HG02840 (cell line): ENCODE data around the gene SPDYE8.
"Not testable (repeated sequence)": the region's sequence is repeated elsewhere in the genome, so short reads cannot be mapped to it uniquely, and the experiment has no call there.

Source experiments
- ATAC-seq: cut with Tn5 transposase; IDR thresholded peaks from one replicate; pipeline ENCODE4 v1.9.1; 2021; ENCODE audit warnings: mild to moderate bottlenecking, moderate library complexity, moderate number of reproducible peaks; ENCODE audit not compliant: unreplicated experiment, low FRiP score

The SPDYE8 gene, protein sequence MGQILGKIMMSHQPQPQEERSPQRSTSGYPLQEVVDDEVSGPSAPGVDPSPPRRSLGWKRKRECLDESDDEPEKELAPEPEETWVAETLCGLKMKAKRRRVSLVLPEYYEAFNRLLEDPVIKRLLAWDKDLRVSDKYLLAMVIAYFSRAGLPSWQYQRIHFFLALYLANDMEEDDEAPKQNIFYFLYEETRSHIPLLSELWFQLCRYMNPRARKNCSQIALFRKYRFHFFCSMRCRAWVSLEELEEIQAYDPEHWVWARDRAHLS

DNA sequence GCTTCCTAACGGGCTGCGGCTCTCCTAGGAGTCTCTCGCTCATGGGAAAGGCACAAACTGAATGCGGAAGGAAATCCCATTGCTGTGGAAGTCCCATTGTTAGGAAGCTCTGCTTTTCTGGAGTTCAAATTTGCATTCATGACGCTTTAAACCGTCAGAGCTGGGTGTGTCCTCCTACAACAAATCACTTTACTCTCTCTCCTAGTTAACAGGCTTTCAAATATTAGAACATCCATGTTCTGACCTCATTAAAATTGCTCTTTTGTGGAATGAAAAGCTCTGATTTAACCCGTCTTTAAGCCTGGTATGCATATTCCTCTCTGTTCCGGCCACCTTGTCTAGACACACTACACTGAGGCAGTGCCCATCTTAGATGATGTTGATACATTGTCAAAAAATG is at the start of gene SPDYE8:
Gene SPDYE8, minus strand, starts transcription at position 101 of the 400 bp plus-strand sequence. CDS start 1,800 bp downstream, outside the sequence.
- not testable (repeated sequence) for ATAC-seq

DNA sequence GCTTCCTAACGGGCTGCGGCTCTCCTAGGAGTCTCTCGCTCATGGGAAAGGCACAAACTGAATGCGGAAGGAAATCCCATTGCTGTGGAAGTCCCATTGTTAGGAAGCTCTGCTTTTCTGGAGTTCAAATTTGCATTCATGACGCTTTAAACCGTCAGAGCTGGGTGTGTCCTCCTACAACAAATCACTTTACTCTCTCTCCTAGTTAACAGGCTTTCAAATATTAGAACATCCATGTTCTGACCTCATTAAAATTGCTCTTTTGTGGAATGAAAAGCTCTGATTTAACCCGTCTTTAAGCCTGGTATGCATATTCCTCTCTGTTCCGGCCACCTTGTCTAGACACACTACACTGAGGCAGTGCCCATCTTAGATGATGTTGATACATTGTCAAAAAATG is 28.2 kb upstream of the SPDYE8 start, which contains the start of gene SPDYE11:
Gene SPDYE11, minus strand, starts transcription at position 101 of the 400 bp plus-strand sequence. CDS start 1,800 bp downstream, outside the sequence.
- ATAC-seq, result not testable (repeated sequence)

DNA sequence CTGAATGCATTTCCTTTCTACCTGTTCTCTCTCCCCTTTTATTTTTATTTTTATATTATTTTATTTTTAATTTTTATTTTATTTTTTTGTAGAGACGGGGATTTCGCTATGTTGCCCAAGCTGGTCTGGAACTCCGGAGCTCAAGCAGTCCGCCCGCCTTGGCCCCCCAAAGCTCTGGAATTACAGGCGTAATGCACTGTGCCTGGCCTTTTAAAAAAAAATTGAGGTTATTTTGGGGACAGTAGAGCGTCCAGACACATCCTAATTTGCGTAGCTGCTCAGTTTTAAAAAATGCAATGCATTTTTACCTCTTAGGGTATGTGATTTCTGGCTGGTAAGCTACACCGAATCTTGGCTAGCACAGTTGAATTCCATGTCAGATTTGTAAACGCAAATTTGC is 23.1 kb downstream of the SPDYE8 start:
- ATAC-seq, result not testable (repeated sequence)

DNA sequence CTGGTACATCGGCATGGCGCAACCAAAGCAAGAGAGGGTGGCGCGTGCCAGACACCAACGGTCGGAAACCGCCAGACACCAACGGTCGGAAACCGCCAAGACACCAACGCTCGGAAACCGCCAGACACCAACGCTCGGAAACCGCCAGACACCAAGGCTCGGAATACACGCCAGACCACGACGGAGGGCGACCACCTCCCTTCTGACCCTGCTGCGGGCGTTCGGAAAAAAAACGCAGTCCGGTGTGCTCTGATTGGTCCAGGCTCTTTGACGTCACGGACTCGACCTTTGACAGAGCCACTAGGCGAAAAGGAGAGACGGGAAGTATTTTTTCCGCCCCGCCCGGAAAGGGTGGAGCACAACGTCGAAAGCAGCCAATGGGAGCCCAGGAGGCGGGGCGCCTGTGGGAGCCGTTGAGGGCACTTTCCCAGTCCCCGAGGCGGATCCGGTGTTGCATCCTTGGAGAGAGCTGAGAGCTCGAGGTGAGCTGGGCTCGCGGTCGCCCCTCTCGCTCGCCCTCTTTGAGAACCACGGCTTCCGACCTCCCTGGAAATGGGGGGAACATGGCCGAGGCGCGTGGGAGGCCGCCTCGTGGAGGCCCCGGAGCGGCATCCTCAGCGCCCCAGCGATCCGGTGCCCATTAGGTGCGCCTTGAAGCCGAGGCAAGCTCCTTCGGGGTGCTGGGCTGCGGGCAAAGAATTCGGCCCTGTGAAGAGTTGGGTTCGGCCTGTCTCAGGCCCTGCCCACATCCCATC is 23.7 kb downstream of the SPDYE8 start:
- peak; percentile 90 for ATAC-seq

DNA sequence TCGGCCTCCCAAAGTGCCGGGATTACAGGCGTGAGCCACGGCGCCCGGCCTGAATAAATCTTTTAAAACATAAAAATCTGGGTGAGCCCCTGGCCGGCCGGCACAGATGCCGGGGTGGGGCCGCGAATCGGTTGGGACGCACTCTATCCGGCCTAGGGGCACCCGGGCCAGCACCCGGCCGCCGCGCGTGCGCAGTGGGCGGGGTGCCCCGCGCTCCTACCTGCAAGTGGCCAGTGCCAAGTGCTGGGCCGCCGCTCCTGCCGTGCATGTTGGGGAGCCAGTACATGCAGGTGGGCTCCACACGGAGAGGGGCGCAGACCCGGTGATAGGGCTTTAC is 24.2 kb downstream of the SPDYE8 start:
- peak; percentile 88 for ATAC-seq

DNA sequence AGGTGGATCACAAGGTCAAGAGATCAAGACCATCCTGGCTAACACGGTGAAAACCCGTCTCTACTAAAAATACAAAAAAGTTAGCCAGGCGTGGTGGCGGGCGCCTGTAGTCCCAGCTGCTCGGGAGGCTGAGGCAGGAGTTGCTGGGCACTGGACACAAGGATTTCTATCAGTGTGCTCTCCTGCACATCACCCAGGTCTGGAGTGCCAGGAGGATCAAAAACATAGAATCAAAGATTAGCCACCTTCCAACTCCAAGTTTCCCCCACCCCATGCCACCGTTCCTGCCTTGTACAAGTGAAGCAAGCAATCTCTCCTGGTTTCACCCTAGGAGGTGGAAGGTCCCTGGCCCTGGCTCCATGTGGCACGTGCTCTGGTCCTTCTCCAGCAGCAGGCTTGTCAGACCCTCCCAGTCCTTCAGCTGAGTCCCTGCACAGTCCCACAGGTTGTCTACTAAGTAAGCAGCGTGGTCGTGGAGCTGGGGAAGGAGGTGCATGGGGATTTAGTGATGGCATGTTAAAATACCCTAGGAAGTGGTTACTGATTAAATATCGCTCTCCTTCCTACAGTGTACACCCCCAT is 31.6 kb downstream of the SPDYE8 start:
- ATAC-seq, result not testable (repeated sequence)

DNA sequence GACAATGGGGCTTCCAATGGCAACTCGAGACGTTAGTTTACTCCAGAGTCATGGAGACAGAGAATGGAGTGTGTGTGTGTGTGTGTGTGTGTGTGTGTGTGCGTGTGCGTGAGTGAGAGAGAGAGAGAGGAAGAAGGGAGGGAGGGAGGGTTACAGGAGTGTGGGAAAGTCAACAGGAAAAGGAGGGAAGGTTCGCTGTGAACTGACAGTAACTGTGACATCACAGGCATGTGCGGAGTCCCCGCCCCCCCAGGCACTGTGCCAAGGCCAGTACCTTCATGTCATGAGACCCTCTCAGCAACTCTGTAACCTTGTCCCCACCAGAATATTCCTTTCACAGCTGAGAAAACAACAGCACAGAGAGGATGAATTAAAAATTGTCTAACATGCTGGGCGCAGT is 32.1 kb downstream of the SPDYE8 start:
- not testable (repeated sequence) for ATAC-seq

DNA sequence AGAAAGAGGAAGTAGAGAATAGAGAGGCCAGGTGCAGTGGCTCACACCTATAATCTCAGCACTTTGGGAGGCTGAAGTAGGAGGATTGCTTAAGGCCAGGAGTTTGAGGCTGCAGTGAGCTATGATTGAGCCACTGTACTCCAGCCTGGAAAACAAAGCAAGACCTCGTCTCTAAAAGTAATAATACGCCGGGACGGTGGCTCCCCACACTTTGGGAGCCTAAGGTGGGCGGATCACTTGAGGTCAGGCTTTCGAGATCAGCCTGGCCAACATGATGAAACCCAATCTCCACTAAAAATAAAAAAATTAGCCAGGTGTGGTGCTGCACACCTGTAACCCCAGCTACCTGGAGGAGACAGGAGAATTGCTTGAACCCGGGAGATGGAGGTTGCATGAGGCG is 34.1 kb downstream of the SPDYE8 start:
- ATAC-seq, result not testable (repeated sequence)

DNA sequence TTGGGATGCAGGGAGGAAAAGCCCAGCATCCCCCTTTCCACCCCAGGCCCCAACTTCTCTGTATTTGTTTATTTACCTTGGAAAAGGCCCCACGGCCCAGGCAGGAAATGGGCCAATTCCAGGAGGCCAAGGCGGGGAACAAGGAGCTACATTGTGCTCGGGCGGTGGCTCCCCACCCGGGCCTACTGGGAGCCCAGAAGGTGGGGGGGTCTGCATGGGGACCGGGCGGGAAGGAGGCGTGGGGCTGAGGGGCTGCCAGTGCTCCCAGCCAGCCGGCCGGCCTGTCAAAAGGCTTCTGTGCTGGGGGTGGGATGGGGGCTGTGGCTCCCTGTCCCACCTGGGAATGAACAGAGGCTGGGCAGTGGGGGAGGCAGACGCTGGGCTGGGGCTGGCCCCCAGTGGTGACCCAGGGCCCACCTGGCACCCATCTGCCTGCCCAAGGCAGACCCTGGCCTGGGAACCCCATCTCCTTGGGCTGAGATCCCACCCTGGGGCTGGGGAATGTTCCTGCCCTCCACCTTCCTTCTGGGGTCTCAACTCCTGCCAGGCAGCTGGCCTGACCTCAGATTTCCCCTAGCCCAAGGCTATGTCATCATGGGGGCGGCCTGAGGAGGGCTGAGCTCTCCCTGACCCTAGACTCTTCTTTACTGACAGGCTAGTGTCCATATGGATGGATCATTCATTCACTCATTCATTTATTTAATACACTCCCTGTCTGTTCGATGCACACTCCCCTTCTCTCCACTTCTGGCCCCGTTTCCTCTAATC is 39.2 kb downstream of the SPDYE8 start:
- not testable (repeated sequence) for ATAC-seq

DNA sequence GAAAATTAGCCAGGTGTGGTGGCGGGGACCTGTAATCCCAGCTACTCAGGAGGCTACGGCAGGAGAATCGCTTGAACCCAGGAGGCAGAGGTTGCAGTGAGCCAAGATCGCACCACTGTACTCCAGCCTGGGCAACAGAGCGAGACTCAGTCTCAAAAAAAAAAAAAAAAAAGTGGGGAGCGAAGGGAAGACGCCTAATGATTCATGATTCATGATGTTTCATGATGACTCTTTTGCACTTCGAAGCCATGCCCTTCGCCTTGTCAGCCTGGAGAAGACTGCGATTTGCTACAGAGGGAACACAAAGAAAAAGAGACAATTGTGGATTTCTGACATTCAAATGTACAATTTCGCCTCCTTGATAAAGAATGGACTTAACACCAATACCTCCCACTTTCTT is 47.5 kb downstream of the SPDYE8 start:
- not testable (repeated sequence) for ATAC-seq

DNA sequence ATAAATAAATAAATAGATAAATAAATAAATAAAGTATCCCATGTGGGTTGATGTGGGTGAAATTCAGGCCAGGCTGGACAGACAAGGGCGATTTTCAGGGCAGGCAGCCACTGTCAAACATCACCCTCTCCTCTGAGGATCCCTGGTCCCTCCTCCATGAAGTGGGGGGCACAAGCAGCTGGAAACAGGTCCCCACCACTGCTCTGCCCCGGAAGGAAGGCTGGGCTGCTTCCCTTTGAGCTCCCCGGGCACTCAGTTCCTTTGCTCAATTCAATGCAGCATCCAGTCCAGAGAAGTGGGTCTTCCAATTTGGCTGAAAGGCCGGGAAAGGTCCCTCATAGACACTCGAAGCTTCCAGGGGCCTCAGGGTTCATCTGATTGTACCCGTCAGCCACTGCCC is 49.2 kb downstream of the SPDYE8 start:
- ATAC-seq, result not testable (repeated sequence)

DNA sequence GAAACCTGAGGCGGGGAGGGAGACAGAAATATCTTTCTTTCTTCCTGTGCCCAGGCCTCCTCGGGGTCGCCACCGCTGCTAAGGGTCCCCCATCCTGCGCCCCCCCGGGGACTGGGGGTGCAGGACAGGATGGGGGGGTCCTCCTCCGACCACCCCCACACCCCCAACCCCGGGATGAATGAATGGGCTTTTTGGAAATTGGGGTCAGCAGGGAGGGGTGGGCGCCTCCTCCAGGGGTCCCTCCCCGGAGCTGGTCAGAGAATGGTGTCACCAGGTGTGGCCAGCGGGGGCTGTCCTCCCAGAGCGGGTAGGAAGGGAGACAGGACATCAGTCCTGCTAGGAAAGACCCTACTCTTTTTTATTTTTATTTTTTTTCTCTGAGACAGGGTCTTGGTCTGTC is 53.1 kb downstream of the SPDYE8 start:
- ATAC-seq, result not testable (repeated sequence)

DNA sequence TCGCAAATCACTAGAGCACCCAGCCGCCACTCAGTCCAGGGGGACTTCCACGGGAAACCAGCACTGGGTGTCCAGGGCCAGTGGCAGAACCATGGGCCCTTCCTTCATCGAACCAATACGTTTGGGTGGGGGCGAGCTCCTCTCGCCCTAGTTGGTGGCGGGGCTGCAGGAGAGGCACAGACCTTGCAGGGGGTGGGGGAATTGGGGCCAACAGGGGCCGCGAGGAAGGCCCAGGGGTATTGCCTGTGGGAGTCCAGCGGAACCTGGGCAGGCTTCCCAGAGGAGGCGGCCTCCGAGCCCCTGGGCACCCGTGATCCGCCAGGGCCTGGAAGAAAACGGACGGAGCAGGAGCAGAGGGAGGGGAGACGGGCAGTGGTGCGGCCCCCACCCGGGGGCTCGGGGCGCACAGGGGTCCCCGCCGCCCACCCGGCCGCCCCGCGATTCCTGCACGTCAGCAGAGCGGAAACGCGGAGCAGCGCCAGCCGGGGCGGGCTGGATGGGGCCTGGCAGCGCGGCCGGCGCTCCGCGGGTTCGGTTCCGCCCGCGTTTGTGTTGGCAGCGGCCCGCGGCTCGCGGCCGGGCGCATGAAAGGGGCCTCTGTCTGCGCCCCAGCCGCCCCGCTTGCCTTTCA is 53.8 kb downstream of the SPDYE8 start:
- ATAC-seq, result not testable (repeated sequence)

DNA sequence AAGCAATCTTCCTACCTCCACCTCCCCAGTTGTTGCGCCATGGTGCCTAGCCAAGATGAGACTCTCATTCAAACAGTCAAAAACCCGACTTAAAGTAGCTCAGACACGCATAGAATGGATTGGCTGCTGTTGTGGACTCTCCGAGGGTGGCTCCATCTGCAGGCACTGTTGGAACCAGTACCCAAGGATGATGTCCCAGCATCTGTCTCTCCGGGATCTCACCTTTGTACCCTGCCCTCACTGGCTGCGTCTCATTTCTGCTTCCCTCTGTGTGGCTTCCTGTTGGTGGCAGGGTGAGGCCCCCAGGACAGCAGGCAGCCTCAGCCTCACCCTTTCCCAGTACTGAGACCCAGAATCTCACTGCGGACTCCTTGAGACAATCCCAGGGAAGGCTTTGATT is 54.8 kb downstream of the SPDYE8 start:
- ATAC-seq, result not testable (repeated sequence)

DNA sequence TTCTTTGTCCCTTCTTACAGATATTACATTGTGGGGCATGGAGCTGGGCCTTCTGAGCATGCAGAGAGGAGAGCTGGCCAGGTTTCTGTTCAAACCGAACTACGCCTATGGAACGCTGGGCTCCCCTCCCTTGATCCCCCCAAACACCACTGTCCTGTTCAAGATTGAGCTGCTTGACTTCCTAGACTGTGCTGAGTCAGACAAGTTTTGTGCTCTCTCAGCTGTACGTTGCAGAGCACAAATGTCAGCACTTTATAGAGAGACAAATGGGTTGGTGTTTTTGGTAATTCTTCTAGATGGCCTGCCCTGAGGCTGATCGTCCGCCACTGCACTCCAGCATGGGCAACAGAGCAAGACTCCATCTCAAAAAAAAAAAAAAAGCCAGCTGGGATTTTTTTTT is 58.1 kb downstream of the SPDYE8 start:
- ATAC-seq, result not testable (repeated sequence)
